ENCODE measurements around the gene APOOL. TPM values are rescaled to one million over a fixed set of nuclear protein-coding genes. Genes with fewer than 3 reads are reported as not detected.
A peak's percentile ranks its signal among the peaks of the same experiment; 100 is the strongest.

The APOOL gene
- polyA plus RNA-seq, result 4.4 to 7.2 TPM (median 5.4 TPM) in 3 replicates
- 3.8 TPM for polyA plus RNA-seq (2011; ENCODE audit: low read depth)
- 3.6 and 5.7 TPM in 2 replicates for polyA plus RNA-seq (2011; cell fraction: cytosol; rRNA removed)
- 4.2 and 6.0 TPM in 2 replicates for polyA plus RNA-seq (2011; cell fraction: nucleus; rRNA removed)
- polyA plus RNA-seq (2012; ENCODE audit: low replicate concordance), result 6.8 and 8.7 TPM in 2 replicates
- polyA minus RNA-seq, result 2.7 to 9.1 TPM (median 4.7 TPM) in 3 replicates
- 2.3 TPM for polyA minus RNA-seq (2011; cell fraction: cytosol; rRNA and poly(A)+ RNA removed)
- polyA minus RNA-seq (2011; cell fraction: nucleus; rRNA and poly(A)+ RNA removed), result 2.6 and 8.3 TPM in 2 replicates

GRCh38 chrX:85003655-85004244, at the start of gene APOOL:
Gene APOOL (plus strand): TSS chrX:85003877. CDS start chrX:85003913, 36 bp downstream.
- peak within 1 kb of the TSS; percentile 65 to 74 (median 68) for H3K4me3 ChIP-seq (ENCODE audit: control insufficient read depth in 2 of 3, extremely low read depth in 1 of 3, insufficient read depth in 2 of 3, low read depth in 1 of 3, low read length in 3 of 3)
- peaks cover 16% of the 10 kb centered on the region for H3K79me2 ChIP-seq (ENCODE audit: control insufficient read depth, insufficient read depth, low read length)
- dilution Hi-C loops (cut with MboI; ENCODE audit: extremely low pct_ligation_motif_present, low sequenced_read_pairs), result no loop called here
- H3K27ac ChIP-seq (ENCODE audit: control insufficient read depth, insufficient read depth, low read length), result peak within 1 kb of the TSS; percentile 78
- DNase-seq (ENCODE audit: low read depth, low spot score) (peak; percentile 17), FAIRE-seq (no peak)
- no peaks in the 10 kb centered on the region for H3K27me3 ChIP-seq (ENCODE audit: control insufficient read depth, extremely low read depth, insufficient read depth, low read length)
- H3K9ac ChIP-seq (ENCODE audit: control insufficient read depth, extremely low read depth, insufficient read depth, low read length), result peak within 1 kb of the TSS; percentile 85
- peak within 1 kb of the TSS; percentile 80 for H3K4me2 ChIP-seq (ENCODE audit: control insufficient read depth, extremely low read depth, insufficient read depth, low read depth, low read length)
- peak within 1 kb of the TSS; percentile 70 for H2AFZ ChIP-seq (ENCODE audit: control insufficient read depth, low read length)
- H3K9me1 ChIP-seq (ENCODE audit: control insufficient read depth, extremely low read depth, insufficient read depth, low read length), result no peaks in the 10 kb centered on the region
- no peaks in the 10 kb centered on the region for H3K9me3 ChIP-seq (ENCODE audit: control insufficient read depth, low read depth, low read length)
- H4K20me1 ChIP-seq (ENCODE audit: control insufficient read depth, extremely low read depth, insufficient read depth, low read length), result no peaks in the 10 kb centered on the region
- H3K36me3 ChIP-seq (ENCODE audit: control insufficient read depth in 2 of 2, extremely low read depth in 1 of 2, insufficient read depth in 2 of 2, low read length in 2 of 2), result no peaks in the 10 kb centered on the region
- TF ChIP-seq EZH2 (IDR thresholded peaks at IDR 0.05; ENCODE audit: low read length), result no peak
- no peak for TF ChIP-seq CTCF (optimal IDR thresholded peaks at IDR 0.05 in 1 of 3, IDR thresholded peaks at IDR 0.05 in 1 of 3, conservative IDR thresholded peaks at IDR 0.05 in 1 of 3; ENCODE audit: extremely low read depth in 1 of 3, insufficient read depth in 2 of 3, low read length in 3 of 3)
- H3K4me1 ChIP-seq (ENCODE audit: control insufficient read depth, extremely low read depth, insufficient read depth, low read length), result peaks cover 3% of the 10 kb centered on the region

- TF ChIP-seq CTCF (optimal IDR thresholded peaks at IDR 0.05 in 1 of 3, IDR thresholded peaks at IDR 0.05 in 1 of 3, conservative IDR thresholded peaks at IDR 0.05 in 1 of 3; ENCODE audit: extremely low read depth in 1 of 3, insufficient read depth in 2 of 3, low read length in 3 of 3) (no peak), EZH2 (IDR thresholded peaks at IDR 0.05; ENCODE audit: low read length) (no peak)
- H3K36me3 ChIP-seq (ENCODE audit: control insufficient read depth in 2 of 2, extremely low read depth in 1 of 2, insufficient read depth in 2 of 2, low read length in 2 of 2), result no peaks in the 10 kb centered on the region
- FAIRE-seq (no peak), DNase-seq (ENCODE audit: low read depth, low spot score) (no peak)
- no peak overlapping the region for H3K9ac ChIP-seq (ENCODE audit: control insufficient read depth, extremely low read depth, insufficient read depth, low read length)
- no peaks in the 10 kb centered on the region for H3K79me2 ChIP-seq (ENCODE audit: control insufficient read depth, insufficient read depth, low read length)
- dilution Hi-C loops (cut with MboI; ENCODE audit: extremely low pct_ligation_motif_present, low sequenced_read_pairs), result no loop called here
- no peaks in the 10 kb centered on the region for H3K4me1 ChIP-seq (ENCODE audit: control insufficient read depth, extremely low read depth, insufficient read depth, low read length)
- H2AFZ ChIP-seq (ENCODE audit: control insufficient read depth, low read length), result no peak overlapping the region
- H3K4me2 ChIP-seq (ENCODE audit: control insufficient read depth, extremely low read depth, insufficient read depth, low read depth, low read length), result no peak overlapping the region
- no peaks in the 10 kb centered on the region for H3K9me3 ChIP-seq (ENCODE audit: control insufficient read depth, low read depth, low read length)
- H3K27ac ChIP-seq (ENCODE audit: control insufficient read depth, insufficient read depth, low read length), result no peak overlapping the region
- H4K20me1 ChIP-seq (ENCODE audit: control insufficient read depth, extremely low read depth, insufficient read depth, low read length), result no peaks in the 10 kb centered on the region
- no peak overlapping the region for H3K4me3 ChIP-seq (ENCODE audit: control insufficient read depth in 2 of 3, extremely low read depth in 1 of 3, insufficient read depth in 2 of 3, low read depth in 1 of 3, low read length in 3 of 3)
- H3K27me3 ChIP-seq (ENCODE audit: control insufficient read depth, extremely low read depth, insufficient read depth, low read length), result no peaks in the 10 kb centered on the region
- H3K9me1 ChIP-seq (ENCODE audit: control insufficient read depth, extremely low read depth, insufficient read depth, low read length), result no peaks in the 10 kb centered on the region
Measured at GRCh38 chrX:84956304-84956703, 47.4 kb upstream of the APOOL start.

Data from keratinocyte (primary cell).